GM12878 (cell line): ENCODE results near the gene CALB2. TPM values are rescaled to one million over a fixed set of nuclear protein-coding genes. Genes with fewer than 3 reads are reported as not detected.

ENCODE experiments used
- ATAC-seq: fragments of 200-7000 bp; cut with Tn5 transposase; 3 replicates; pipeline ENCODE4 v1.9.1; 2020; ENCODE audit warnings: mild to moderate bottlenecking, moderate library complexity
- BruUV-seq: library from RNA; stranded (reverse); fragments of 400-500 nt; replicated peaks from 2 replicates; lab custom pipeline; 2021; lab: Mats Ljungman, UMichigan
- CTCF ChIA-PET: fragments of 300-600 bp; sonication (Branson Sonifier 250); formaldehyde crosslinking; extraction: SDS; loops from one replicate; lab custom pipeline; 2021; ENCODE audit warnings: inconsistent platforms; lab: Yijun Ruan, JAX
- POLR2A ChIA-PET: fragments of 350-600 bp; formaldehyde crosslinking; extraction: SDS; loops from one replicate; lab custom pipeline; 2021; ENCODE audit warnings: inconsistent platforms; lab: Charles Lee
- RAD21 ChIA-PET: fragments of 300-600 bp; sonication (Branson Sonifier 250); formaldehyde crosslinking; loops from one replicate; lab custom pipeline; 2023; ENCODE audit warnings: antibody characterized with exemption; ENCODE audit not compliant: unreplicated experiment; lab: Charles Lee
- SMC1A ChIA-PET: fragments of 300-600 bp; sonication (Branson Sonifier 250); formaldehyde crosslinking; loops from one replicate; lab custom pipeline; 2023; ENCODE audit not compliant: unreplicated experiment, uncharacterized antibody; lab: Charles Lee
- DNase-seq: peaks from one replicate; pipeline ENCODE4 v3.0.0-alpha.2; 2011; ENCODE audit warnings: low read depth, low spot score
- FAIRE-seq: peaks from 3 replicates; lab custom pipeline; 2011; peaks lifted over from hg19 to GRCh38; lab: Jason Lieb, UNC
- H2AFZ ChIP-seq: 2 replicates; pipeline ENCODE4 v1.6.0; 2011; ENCODE audit warnings: low read depth, low read length, control low read depth; ENCODE audit not compliant: control insufficient read depth
- H3K27ac ChIP-seq: 2 replicates; pipeline ENCODE4 v1.5.1; 2011; ENCODE audit warnings: control low read depth; ENCODE audit not compliant: control insufficient read depth, insufficient read depth
- H3K27me3 ChIP-seq, 2 experiments: replicated peaks in 1 of 2; 2 replicates each; pipeline versions ENCODE4 v1.6.0 to v1.6.1; 2011; ENCODE audit warnings: low read length in 1 of 2; ENCODE audit not compliant: control insufficient read depth in 2 of 2, insufficient read depth in 2 of 2
- H3K36me3 ChIP-seq, 2 experiments: 2 replicates each; pipeline ENCODE4 v1.5.1; 2011; ENCODE audit warnings: low read length in 1 of 2; ENCODE audit not compliant: control insufficient read depth in 2 of 2, insufficient read depth in 2 of 2
- H3K4me1 ChIP-seq: 2 replicates; pipeline ENCODE4 v1.6.1; 2011; ENCODE audit warnings: mild to moderate bottlenecking, low read length, moderate library complexity, mixed read lengths; ENCODE audit not compliant: control insufficient read depth, insufficient read depth
- H3K4me2 ChIP-seq: 2 replicates; pipeline ENCODE4 v1.6.0; 2011; ENCODE audit warnings: control low read depth; ENCODE audit not compliant: control insufficient read depth, insufficient read depth
- H3K4me3 ChIP-seq: fragments of 200-600 bp; sonication (generic); 2 replicates; pipeline ENCODE4 v1.5.1; 2016
- H3K79me2 ChIP-seq: 2 replicates; pipeline ENCODE4 v1.6.0; 2011; ENCODE audit warnings: low read length; ENCODE audit not compliant: control insufficient read depth, insufficient read depth
- H3K9ac ChIP-seq: 2 replicates; pipeline ENCODE4 v1.8.0; 2011; ENCODE audit warnings: low read length, control low read depth, mixed read lengths; ENCODE audit not compliant: control insufficient read depth, insufficient read depth
- H3K9me3 ChIP-seq: replicated peaks from 3 replicates; pipeline ENCODE4 v1.5.1; 2011; ENCODE audit warnings: mild to moderate bottlenecking, low read length; ENCODE audit not compliant: control insufficient read depth, insufficient read depth
- H4K20me1 ChIP-seq: 2 replicates; pipeline ENCODE4 v1.6.0; 2011; ENCODE audit not compliant: control insufficient read depth, insufficient read depth
- BCL11A ChIP-seq: IDR thresholded peaks from 2 replicates; pipeline ENCODE4 v1.6.1; 2011; ENCODE audit warnings: low read depth, low read length
- CREM ChIP-seq: IDR thresholded peaks from 2 replicates; pipeline ENCODE4 v1.6.1; 2014; ENCODE audit warnings: antibody characterized with exemption, low read depth
- EGR1 ChIP-seq, 2 experiments: IDR thresholded peaks; 1 replicate in 1 of 2; 2 replicates in 1 of 2; pipeline ENCODE4 v1.6.1; 2011 to 2012; ENCODE audit warnings: low read depth in 2 of 2, low read length in 2 of 2, borderline replicate concordance in 1 of 2, mild to moderate bottlenecking in 1 of 2, moderate library complexity in 1 of 2
- IRF4 ChIP-seq: IDR thresholded peaks from 2 replicates; pipeline ENCODE4 v1.6.1; 2011; ENCODE audit warnings: low read depth, low read length
- RCOR1 ChIP-seq: conservative IDR thresholded peaks from 2 replicates; pipeline ENCODE4 v1.6.1; 2012; ENCODE audit warnings: low read depth, low read length, improper control_type of control experiment
- SMAD1 ChIP-seq: fragments of 450-650 bp; IDR thresholded peaks from 2 replicates; pipeline ENCODE4 v1.6.1; 2018; ENCODE audit warnings: mild to moderate bottlenecking, low read depth; ENCODE audit not compliant: partially characterized antibody
- STAT1 ChIP-seq: fragments of 450-650 bp; conservative IDR thresholded peaks from 2 replicates; pipeline ENCODE4 v1.6.1; 2014; ENCODE audit warnings: antibody characterized with exemption, mild to moderate bottlenecking
- TAF1 ChIP-seq: IDR thresholded peaks from 2 replicates; pipeline ENCODE4 v1.6.1; 2011; ENCODE audit warnings: mild to moderate bottlenecking, low read depth, low read length, borderline replicate concordance
- TBL1XR1 ChIP-seq: IDR thresholded peaks from 2 replicates; pipeline ENCODE4 v1.6.1; 2012; ENCODE audit warnings: low read depth, low read length, improper control_type of control experiment
- ZSCAN29 ChIP-seq: fragments of 450-650 bp; IDR thresholded peaks from 2 replicates; pipeline ENCODE4 v1.6.1; 2017; ENCODE audit warnings: mild to moderate bottlenecking, moderate library complexity
- WGBS: methylation state at CpG from one replicate; pipeline ENCODE4 v1.1.6; 2016; ENCODE audit warnings: low lambda C conversion rate; ENCODE audit not compliant: insufficient replicate concordance, insufficient coverage; ENCODE audit errors: missing lambda C conversion rate; 5-methylcytosine and 5-hydroxymethylcytosine counted together
- in situ Hi-C: fragments of 300-500 bp; cut with MboI; formaldehyde crosslinking; loops from 9 replicates; pipeline ENCODE4 v1.14.3; 2018; ENCODE audit warnings: mixed read lengths
- intact Hi-C: fragments of 100-400 bp; cut with micrococcal nuclease; formaldehyde crosslinking; loops from one replicate; pipeline ENCODE4 v1.14.2; 2022; ENCODE audit not compliant: unreplicated experiment
- polyA plus RNA-seq, 11 experiments: library from polyadenylated mRNA; depleted of rRNA in 4 of 11; unstranded in 6 of 11; stranded (reverse) in 5 of 11; fragments of >200 nt; fragmentation: Nextera tagmentation in 4 of 11; fragmentation: Illumina TruSeq in 1 of 11; extraction: Ambion mirVana in 4 of 11; extraction: Trizol in 1 of 11; gene quantifications; 1 replicate in 1 of 11; 2 replicates in 10 of 11; pipeline versions ENCODE4 v1.2.1 to v1.2.3, GENCODE V29; 2011 to 2016; ENCODE audit warnings: inconsistent platforms in 2 of 11, missing spikeins in 2 of 11, low read depth in 1 of 11
- total RNA-seq, 4 experiments: library from RNA; depleted of rRNA in 3 of 4; stranded (reverse); fragments of >200 nt in 3 of 4; fragmentation: Illumina TruSeq in 1 of 4; extraction: Trizol in 1 of 4; gene quantifications; 2 replicates each; pipeline versions ENCODE4 v1.2.1 to v1.2.3, GENCODE V29; 2013 to 2021
- TF ChIP-seq, protein P1 (sequence below): IDR thresholded peaks from 2 replicates; pipeline ENCODE4 v1.6.1; 2011; ENCODE audit warnings: borderline replicate concordance, low read depth, mild to moderate bottlenecking, moderate library complexity, low read length; ENCODE audit not compliant: insufficient read depth, poor library complexity, severe bottlenecking

Gene CALB2
- total and polyA plus RNA-seq, 10 of the 15 experiments (the other 5 are each of a cell fraction or from before 2014, with no cell fraction given) = not detected

DNA sequence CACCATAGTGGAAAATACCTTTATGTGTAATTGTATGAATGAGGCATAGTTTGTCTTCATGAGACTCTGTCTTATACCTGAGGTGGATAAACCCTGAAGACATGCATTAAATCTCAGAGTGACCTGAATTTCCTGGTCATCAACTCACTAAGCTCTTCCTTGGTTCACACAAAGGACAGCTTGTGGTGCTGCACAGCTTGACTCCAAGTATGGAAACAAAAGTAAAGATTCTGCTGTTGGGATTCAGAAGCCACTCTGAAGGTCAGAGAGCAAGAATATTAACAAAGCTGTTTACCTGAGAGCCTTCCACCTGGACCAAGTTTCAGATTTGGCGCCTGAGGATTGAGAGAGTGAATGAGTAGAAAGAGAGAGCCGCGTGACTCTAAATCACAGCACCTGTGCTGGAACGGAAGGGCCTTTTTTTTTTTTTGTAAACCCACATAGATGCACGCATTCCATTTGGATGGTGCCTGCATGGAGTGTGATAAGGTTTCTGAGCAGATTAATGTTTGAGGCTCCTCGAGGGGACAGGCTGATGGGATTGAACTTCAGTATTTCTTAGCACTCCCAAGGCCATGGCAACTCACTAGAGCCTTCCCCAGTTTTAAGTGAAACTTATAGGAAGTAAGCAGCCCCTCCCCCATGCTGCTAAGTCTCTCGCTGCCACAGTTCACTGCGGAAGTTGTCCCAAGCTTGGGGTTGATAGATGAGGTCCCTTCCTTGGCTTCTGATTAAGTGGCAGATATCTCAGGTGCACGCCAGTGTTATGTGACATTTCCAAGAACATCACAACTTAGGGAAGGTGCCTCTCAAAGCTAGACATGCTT lies 28.7 kb downstream of the CALB2 start:
- DNase-seq (no peak), FAIRE-seq (no peak), ATAC-seq (no peak)
- ChIA-PET SMC1A (interaction anchor here (0.7 kb wide), 1 partner anchor 151 kb away, joined by 3 read pairs; no protein-coding TSS in a partner anchor), POLR2A (no interaction called here), RAD21 (no interaction called here), CTCF (no interaction called here)
- no peaks in the 10 kb centered on the region for H4K20me1 ChIP-seq
- H3K4me3 ChIP-seq = no peak overlapping the region
- in situ Hi-C loops (no loop called here), intact Hi-C loops (no loop called here)
- 29% methylated on average over 9 of the region's 9 CpGs for WGBS
- H3K27ac ChIP-seq = no peak overlapping the region
- H3K9me3 ChIP-seq = no peaks in the 10 kb centered on the region
- no peak overlapping the region for H3K4me2 ChIP-seq
- no peak overlapping the region for H2AFZ ChIP-seq
- TF ChIP-seq RCOR1 (no peak), BCL11A (no peak), STAT1 (no peak), TAF1 (no peak), IRF4 (no peak)
- no peak overlapping the region for H3K9ac ChIP-seq
- H3K36me3 ChIP-seq = no peaks in the 10 kb centered on the region
- peaks cover 0 to 2% of the 10 kb centered on the region in 2 experiments; a peak in 3 of 4 replicates for H3K27me3 ChIP-seq
- H3K79me2 ChIP-seq = no peaks in the 10 kb centered on the region
- H3K4me1 ChIP-seq = no peaks in the 10 kb centered on the region
- BruUV-seq = no TSS peak

DNA sequence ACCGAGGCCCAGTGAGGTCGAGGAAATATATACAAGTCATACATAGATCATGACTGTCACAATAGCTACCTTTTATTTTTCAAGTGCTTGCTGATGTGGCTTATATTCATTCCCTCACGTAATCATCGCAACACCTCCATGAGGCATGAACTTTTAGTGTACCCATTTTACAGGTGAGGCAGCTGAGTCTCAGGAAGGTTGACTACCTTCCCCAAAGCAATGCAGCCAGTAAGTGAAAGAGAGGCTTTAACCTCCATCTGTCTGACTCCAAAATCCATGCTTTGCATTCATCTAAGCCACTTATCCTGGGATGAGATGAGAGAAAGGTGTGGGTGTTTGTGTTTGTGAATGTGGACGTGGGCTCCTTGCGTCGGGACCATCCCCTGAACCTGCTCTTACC lies 30.8 kb downstream of the CALB2 start:
- DNase-seq = no peak
- BruUV-seq = no TSS peak
- no peak for TF ChIP-seq SMAD1
- TF ChIP-seq TBL1XR1 = no peak
- no peak for TF ChIP-seq EGR1 (IDR thresholded peaks at IDR 0.05; ENCODE audit: borderline replicate concordance in 1 of 2, low read depth in 2 of 2, low read length in 2 of 2)
- TF ChIP-seq, protein P1, sequence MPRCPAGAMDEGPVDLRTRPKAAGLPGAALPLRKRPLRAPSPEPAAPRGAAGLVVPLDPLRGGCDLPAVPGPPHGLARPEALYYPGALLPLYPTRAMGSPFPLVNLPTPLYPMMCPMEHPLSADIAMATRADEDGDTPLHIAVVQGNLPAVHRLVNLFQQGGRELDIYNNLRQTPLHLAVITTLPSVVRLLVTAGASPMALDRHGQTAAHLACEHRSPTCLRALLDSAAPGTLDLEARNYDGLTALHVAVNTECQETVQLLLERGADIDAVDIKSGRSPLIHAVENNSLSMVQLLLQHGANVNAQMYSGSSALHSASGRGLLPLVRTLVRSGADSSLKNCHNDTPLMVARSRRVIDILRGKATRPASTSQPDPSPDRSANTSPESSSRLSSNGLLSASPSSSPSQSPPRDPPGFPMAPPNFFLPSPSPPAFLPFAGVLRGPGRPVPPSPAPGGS = no peak
- no peak for TF ChIP-seq RCOR1
- TF ChIP-seq ZSCAN29 = no peak
- no peak for TF ChIP-seq CREM
- RAD21 ChIA-PET = no interaction called here
- FAIRE-seq = no peak
- Histone ChIP-seq H3K4me3 (no peak overlapping the region), H3K27ac (no peak overlapping the region), H3K4me2 (no peak overlapping the region), H3K36me3 (no peaks in the 10 kb centered on the region), H3K27me3 (peaks cover 0 to 2% of the 10 kb centered on the region in 2 experiments), H3K79me2 (no peaks in the 10 kb centered on the region), H3K9ac (no peak overlapping the region), H4K20me1 (no peaks in the 10 kb centered on the region), H3K4me1 (no peaks in the 10 kb centered on the region), H2AFZ (no peak overlapping the region), H3K9me3 (no peaks in the 10 kb centered on the region)
- in situ Hi-C loops = no loop called here
- 36% methylated on average over 7 of the region's 7 CpGs for WGBS
- CTCF ChIA-PET = interaction anchor here (1.4 kb wide), 1 partner anchor 111 kb away, joined by 4 read pairs; no protein-coding TSS in a partner anchor
- SMC1A ChIA-PET = no interaction called here
- POLR2A ChIA-PET = no interaction called here
- no peak for ATAC-seq
- intact Hi-C loops = no loop called here
